ENCODE data around the gene NRXN3. TPM values are rescaled to one million over a fixed set of nuclear protein-coding genes. Genes with fewer than 3 reads are reported as not detected.

Gene NRXN3
- total RNA-seq, 1 experiment from 2014 or later, result not detected

DNA sequence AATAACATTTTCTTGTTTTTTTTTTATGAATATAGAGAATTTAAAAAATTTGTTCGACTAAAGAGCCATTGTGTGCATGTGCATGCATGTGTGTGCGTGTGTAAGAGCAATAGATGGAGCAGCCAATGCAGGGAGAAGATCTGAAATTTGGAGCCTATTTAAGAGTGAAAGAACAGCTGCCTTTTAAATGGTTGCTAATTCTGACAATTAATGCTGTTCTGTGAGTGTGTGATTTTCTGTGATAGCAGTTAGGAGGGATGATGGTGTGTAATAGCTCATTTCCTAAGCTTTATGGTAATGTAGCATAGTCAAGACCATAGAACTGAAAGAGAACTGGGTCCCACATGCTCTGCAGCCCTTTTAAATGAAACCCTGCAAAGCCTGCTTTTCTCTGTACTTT, 137.9 kb downstream of the NRXN3 start:
- no TSS peak for BruUV-seq (replicated peaks)
- Mint-ChIP-seq H3K4me1 (ENCODE audit: low read depth, unreplicated experiment) (no peaks in the 10 kb centered on the region), H3K27ac (ENCODE audit: unreplicated experiment) (no peak overlapping the region), H3K27me3 (ENCODE audit: unreplicated experiment) (peaks cover 54% of the 10 kb centered on the region), H3K4me3 (ENCODE audit: low read depth, unreplicated experiment) (no peak overlapping the region), H3K36me3 (ENCODE audit: insufficient read depth, unreplicated experiment) (no peaks in the 10 kb centered on the region), H3K9me3 (ENCODE audit: low read depth, unreplicated experiment) (no peaks in the 10 kb centered on the region)
- no peak for DNase-seq
- TF ChIP-seq, protein P1, sequence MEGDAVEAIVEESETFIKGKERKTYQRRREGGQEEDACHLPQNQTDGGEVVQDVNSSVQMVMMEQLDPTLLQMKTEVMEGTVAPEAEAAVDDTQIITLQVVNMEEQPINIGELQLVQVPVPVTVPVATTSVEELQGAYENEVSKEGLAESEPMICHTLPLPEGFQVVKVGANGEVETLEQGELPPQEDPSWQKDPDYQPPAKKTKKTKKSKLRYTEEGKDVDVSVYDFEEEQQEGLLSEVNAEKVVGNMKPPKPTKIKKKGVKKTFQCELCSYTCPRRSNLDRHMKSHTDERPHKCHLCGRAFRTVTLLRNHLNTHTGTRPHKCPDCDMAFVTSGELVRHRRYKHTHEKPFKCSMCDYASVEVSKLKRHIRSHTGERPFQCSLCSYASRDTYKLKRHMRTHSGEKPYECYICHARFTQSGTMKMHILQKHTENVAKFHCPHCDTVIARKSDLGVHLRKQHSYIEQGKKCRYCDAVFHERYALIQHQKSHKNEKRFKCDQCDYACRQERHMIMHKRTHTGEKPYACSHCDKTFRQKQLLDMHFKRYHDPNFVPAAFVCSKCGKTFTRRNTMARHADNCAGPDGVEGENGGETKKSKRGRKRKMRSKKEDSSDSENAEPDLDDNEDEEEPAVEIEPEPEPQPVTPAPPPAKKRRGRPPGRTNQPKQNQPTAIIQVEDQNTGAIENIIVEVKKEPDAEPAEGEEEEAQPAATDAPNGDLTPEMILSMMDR (IDR thresholded peaks at IDR 0.05; ENCODE audit: unreplicated experiment), result no peak
- CTCF ChIA-PET, result no interaction called here
- intact Hi-C loops (cut with micrococcal nuclease; ENCODE audit: unreplicated experiment), result no loop called here

DNA sequence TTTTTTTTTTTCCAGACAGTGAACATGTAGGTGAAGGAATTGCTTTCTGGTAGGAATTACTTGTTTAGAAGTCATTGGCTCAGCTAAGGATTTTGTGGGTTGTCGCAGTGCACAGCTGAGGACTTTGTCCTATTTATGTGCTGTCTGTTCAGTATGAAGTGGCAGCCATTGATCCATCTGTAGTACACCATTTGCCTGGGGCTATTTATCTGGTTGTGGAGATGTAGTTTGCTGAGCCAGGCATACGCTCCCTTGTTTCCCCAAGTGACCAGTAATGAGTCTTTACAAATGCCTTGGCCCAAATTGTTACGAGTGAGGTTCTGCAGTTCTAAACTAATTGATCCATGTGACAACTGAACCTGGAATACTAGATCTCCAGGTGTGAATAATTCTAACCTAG, 140.1 kb downstream of the NRXN3 start:
- BruUV-seq (replicated peaks), result no TSS peak
- Mint-ChIP-seq H3K4me3 (ENCODE audit: low read depth, unreplicated experiment) (no peak overlapping the region), H3K27me3 (ENCODE audit: unreplicated experiment) (peaks cover 37% of the 10 kb centered on the region), H3K9me3 (ENCODE audit: low read depth, unreplicated experiment) (no peaks in the 10 kb centered on the region), H3K4me1 (ENCODE audit: low read depth, unreplicated experiment) (no peaks in the 10 kb centered on the region), H3K27ac (ENCODE audit: unreplicated experiment) (no peak overlapping the region), H3K36me3 (ENCODE audit: insufficient read depth, unreplicated experiment) (no peaks in the 10 kb centered on the region)
- no peak for DNase-seq
- intact Hi-C loops (cut with micrococcal nuclease; ENCODE audit: unreplicated experiment), result no loop called here
- TF ChIP-seq, protein P1 (IDR thresholded peaks at IDR 0.05; ENCODE audit: unreplicated experiment), result no peak
- CTCF ChIA-PET, result interaction anchor here (0.7 kb wide), 1 partner anchor 240 kb away, joined by 11 read pairs; no protein-coding TSS in a partner anchor

DNA sequence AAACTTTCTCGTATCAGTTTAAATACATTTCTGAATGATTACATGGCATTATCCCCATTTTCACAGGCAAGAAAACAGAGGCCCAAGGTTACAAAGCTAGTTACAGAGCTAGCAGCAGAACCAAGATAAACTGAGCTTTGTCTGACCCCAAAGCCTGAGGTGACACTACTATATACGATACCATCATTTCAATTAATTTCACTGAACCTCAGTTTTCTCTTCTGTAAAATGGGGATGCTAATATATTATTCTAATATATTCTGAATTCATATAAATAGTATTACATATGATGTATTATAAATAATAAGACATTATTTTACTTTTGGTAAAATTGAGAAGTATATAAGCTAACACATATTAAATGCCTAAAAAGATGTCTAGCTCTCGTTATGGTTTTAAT, 143.3 kb downstream of the NRXN3 start:
- Mint-ChIP-seq H3K9me3 (ENCODE audit: low read depth, unreplicated experiment) (no peaks in the 10 kb centered on the region), H3K27ac (ENCODE audit: unreplicated experiment) (no peak overlapping the region), H3K36me3 (ENCODE audit: insufficient read depth, unreplicated experiment) (no peaks in the 10 kb centered on the region), H3K27me3 (ENCODE audit: unreplicated experiment) (peaks cover 68% of the 10 kb centered on the region), H3K4me3 (ENCODE audit: low read depth, unreplicated experiment) (no peak overlapping the region), H3K4me1 (ENCODE audit: low read depth, unreplicated experiment) (no peaks in the 10 kb centered on the region)
- intact Hi-C loops (cut with micrococcal nuclease; ENCODE audit: unreplicated experiment), result no loop called here
- TF ChIP-seq, protein P1 (IDR thresholded peaks at IDR 0.05; ENCODE audit: unreplicated experiment), result no peak
- CTCF ChIA-PET, result no interaction called here
- no peak for DNase-seq
- BruUV-seq (replicated peaks), result no TSS peak

DNA sequence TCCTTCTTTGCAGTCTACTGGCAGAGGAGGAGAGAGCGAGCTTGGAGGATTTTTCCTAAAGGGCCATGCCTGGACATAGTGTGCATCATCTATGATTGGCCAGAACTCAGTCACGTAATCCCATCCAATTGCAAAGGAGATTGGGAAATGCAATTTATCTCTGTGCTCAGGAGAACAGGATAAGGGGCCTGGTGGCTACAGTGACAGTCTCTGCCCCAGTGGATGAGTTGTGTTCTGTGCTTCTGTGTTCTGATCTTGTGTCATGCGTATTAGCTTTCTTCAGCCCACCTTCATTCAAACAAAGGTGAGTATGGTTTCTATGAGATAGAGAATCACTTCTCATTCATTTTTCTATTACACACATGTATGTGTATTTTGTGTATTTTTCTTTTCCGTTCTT, 144.3 kb downstream of the NRXN3 start:
- no peaks in the 10 kb centered on the region for H3K9me3 Mint-ChIP-seq (ENCODE audit: low read depth, unreplicated experiment)
- H3K4me3 Mint-ChIP-seq (ENCODE audit: low read depth, unreplicated experiment), result no peak overlapping the region
- TF ChIP-seq, protein P1 (IDR thresholded peaks at IDR 0.05; ENCODE audit: unreplicated experiment), result no peak
- no peak overlapping the region for H3K27ac Mint-ChIP-seq (ENCODE audit: unreplicated experiment)
- no peaks in the 10 kb centered on the region for H3K36me3 Mint-ChIP-seq (ENCODE audit: insufficient read depth, unreplicated experiment)
- H3K4me1 Mint-ChIP-seq (ENCODE audit: low read depth, unreplicated experiment), result no peaks in the 10 kb centered on the region
- intact Hi-C loops (cut with micrococcal nuclease; ENCODE audit: unreplicated experiment), result no loop called here
- peaks cover 78% of the 10 kb centered on the region for H3K27me3 Mint-ChIP-seq (ENCODE audit: unreplicated experiment)
- DNase-seq, result no peak
- BruUV-seq (replicated peaks), result no TSS peak
- CTCF ChIA-PET, result no interaction called here
